Epithelial cell of esophagus (primary cell): Measurements from ENCODE around the gene U2AF2.

Experiments
- DNase-seq: peaks from one replicate; pipeline ENCODE4 v3.0.0; 2010; ENCODE audit warnings: low read depth
- H3K4me3 ChIP-seq: 2 replicates; pipeline ENCODE4 v1.5.1; 2011; ENCODE audit warnings: mild to moderate bottlenecking, low read length, control low read depth
- CTCF ChIP-seq: IDR thresholded peaks from 2 replicates; pipeline ENCODE4 v1.5.1; 2011; ENCODE audit warnings: low read depth, mild to moderate bottlenecking, low read length, control low read depth, inconsistent platforms; ENCODE audit not compliant: insufficient read depth; ENCODE audit errors: missing control alignments

Gene U2AF2

DNA sequence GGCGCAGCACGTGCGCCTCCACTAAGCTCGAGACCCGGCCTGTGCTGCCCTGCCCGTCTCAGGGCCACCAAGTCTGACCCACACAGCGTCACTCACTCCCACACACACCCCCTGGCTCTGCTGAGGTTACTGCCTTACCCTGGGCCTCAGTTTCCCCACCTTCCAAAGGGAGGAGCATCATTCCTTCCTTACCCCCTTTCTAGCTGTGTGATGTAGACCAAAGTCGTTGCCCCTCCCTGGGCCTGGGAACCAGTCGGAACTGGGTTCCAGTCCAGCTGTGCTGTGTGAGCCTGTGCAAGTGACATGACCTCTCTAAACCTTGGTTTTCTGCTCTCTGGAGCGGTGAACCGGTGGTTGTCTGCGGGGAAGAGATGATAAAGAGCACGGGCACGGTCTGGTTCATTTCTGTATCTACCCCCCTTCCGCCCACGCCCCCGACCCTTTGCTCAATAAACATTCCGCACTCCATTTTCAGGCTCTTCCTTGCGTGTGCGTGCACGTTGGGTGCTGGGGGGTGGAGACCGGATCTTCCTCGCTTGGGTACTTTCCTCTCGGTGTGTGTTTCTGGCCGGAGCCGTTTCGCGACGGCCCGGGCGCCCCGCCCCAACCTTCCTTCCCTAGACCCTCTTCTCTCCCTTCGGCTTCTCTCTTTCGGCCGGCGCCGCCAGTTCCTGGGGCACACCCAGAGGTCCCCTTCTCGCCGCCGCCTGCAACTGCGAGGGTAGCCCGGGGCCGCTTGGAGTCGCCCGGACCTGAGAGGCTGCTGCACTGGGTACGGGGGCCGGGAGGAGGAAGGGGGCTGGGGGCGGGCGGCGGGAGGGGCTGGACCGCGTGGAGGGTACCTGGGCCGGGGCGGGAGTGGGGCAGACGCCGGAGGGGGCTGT, 11.6 kb upstream of the U2AF2 start, which contains the start of gene ZNF581:
TSS of gene ZNF581 (plus strand) at position 647 of the 884 bp plus-strand sequence. CDS start 923 bp downstream, outside the sequence.
- peak; percentile 86 for DNase-seq
- H3K4me3 ChIP-seq = peak within 1 kb of the TSS; percentile 80
- no peak for TF ChIP-seq CTCF

DNA sequence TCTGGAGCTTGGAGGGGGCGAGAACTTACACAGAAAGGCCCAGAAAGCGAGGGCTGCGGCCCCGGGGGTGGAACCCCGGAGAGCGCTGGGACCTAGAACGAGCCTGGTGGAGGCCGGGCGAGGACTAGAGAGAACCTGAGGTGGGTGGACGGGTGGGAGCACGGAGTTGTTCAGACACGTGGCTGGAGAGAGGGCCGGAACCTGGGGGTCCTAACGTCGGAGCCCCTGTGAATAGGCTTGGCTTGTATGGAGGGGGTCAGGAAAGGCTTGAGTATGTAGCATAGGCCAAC, 11.0 kb upstream of the U2AF2 start:
- no peak for TF ChIP-seq CTCF
- peak overlapping the region; percentile 80 for H3K4me3 ChIP-seq
- DNase-seq = no peak

DNA sequence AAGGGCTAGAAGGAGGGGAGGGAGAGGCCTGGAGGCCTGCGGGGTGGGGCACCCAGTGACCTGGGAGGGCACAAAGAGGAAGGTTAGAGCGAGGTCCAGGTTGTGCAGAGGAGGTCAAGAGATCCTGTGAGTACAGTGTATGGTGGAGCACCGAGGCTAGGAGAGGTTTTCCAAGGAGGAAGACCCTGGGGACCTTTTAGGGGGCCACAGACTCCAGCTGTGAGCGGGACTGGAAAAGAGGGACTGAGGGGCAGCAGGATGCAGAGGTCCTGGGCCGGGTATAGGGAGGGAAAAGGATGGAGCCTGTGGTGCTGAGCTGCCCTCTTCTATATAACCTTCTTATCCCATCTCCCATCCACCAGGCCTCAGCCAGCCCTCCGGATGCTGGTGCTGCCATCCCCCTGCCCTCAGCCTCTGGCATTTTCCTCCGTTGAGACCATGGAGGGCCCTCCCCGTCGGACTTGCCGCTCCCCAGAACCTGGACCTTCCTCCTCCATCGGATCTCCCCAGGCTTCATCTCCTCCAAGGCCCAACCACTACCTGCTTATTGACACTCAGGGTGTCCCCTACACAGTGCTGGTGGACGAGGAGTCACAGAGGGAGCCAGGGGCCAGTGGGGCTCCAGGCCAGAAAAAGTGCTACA, 10.5 kb upstream of the U2AF2 start:
- DNase-seq = no peak
- TF ChIP-seq CTCF = no peak
- H3K4me3 ChIP-seq = peak overlapping the region; percentile 80

- no peak for DNase-seq
- no peak for TF ChIP-seq CTCF
- H3K4me3 ChIP-seq = peak overlapping the region; percentile 80
Observed at GRCh38 chr19:55644842-55645511, 9.9 kb upstream of the U2AF2 start.

DNA sequence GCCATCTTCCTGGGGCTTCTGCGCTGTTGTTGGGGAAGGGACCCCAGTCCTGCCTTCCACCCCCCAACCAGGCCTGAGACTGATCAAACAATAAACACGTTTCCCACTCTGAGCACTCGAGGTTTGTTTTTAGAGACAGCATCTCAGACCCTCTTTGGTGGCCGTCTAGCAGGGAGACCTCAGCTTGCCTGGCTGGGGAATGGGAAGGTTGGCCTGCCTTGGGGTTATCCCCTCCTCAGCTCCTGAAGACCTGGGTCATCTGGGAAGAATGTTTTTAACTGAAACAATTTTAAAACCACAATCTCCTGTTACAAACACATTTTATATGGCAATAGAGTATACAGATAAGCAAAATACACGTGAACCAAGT, 9.3 kb upstream of the U2AF2 start:
- no peak for DNase-seq
- no peak overlapping the region for H3K4me3 ChIP-seq
- no peak for TF ChIP-seq CTCF

DNA sequence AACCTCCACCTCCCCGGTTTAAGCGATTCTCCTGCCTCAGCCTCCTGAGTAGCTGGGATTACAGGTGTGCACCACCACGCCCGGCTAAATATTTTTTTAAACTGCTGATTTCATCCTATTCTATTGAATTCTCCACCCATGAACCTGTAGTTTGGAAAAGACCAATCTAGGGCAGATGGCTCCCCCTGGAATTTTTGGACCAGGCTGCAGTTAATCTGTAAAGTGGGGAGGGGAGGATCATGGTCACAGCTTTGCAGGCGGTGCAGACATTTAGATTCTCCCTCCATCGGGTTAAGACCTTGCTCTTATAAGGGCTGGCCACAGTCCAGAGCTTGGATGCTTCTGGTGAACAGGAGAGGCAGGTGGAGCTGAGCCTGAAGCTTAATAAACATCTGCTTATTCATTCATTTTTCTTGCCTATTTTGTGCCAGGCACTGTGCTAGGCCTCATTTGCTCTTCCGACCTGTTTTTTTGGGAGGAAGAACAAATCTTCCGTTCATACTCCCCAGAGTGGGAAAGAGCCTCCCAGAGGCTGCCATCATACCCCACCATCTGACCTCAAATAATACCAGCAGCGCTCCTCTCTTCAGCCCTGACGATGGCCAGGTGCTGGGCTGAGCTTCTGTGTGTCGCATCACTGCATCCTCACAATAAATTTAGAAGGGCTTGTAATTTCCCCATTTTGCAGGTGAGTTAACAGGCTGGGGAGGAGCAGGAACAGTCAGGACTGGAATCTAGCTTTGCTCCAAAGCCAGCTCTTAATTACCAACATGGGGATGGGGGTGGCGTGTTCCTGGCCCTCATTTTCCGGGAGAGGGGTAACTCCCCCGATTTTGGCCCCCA, 7.7 kb upstream of the U2AF2 start:
- no peak for DNase-seq
- peak overlapping the region; percentile 64 for H3K4me3 ChIP-seq
- no peak for TF ChIP-seq CTCF
